GM18505 (cell line): ENCODE measurements around the gene TPD52L1.

Source experiments
- ATAC-seq: cut with Tn5 transposase; IDR thresholded peaks from one replicate; pipeline ENCODE4 v1.9.1; 2021; ENCODE audit not compliant: unreplicated experiment
- POLR2A ChIP-seq: IDR thresholded peaks from 4 replicates; pipeline ENCODE4 v1.6.1; 2011; ENCODE audit warnings: borderline replicate concordance; ENCODE audit not compliant: insufficient read depth, insufficient read length; ENCODE audit errors: extremely low read depth

TPD52L1 gene

GRCh38 chr6:125188037-125188436, 34.5 kb downstream of the TPD52L1 start:
- TF ChIP-seq POLR2A = no peak
- no peak for ATAC-seq

GRCh38 chr6:125188594-125189203, 35.1 kb downstream of the TPD52L1 start:
- ATAC-seq = no peak
- TF ChIP-seq POLR2A = no peak

GRCh38 chr6:125189494-125189893, 35.9 kb downstream of the TPD52L1 start:
- no peak for TF ChIP-seq POLR2A
- no peak for ATAC-seq

GRCh38 chr6:125190667-125191066, 37.1 kb downstream of the TPD52L1 start:
- ATAC-seq = no peak
- TF ChIP-seq POLR2A = no peak

GRCh38 chr6:125191916-125192609, 38.5 kb downstream of the TPD52L1 start:
- peak; percentile 98 for ATAC-seq
- no peak for TF ChIP-seq POLR2A

- TF ChIP-seq POLR2A = no peak
- no peak for ATAC-seq
Measured at GRCh38 chr6:125192610-125192930, 39.0 kb downstream of the TPD52L1 start.

- TF ChIP-seq POLR2A = no peak
- ATAC-seq = no peak
Measured at GRCh38 chr6:125193208-125193607, 39.6 kb downstream of the TPD52L1 start.

- no peak for TF ChIP-seq POLR2A
Measured at GRCh38 chr6:125194941-125195340, 41.4 kb downstream of the TPD52L1 start.

GRCh38 chr6:125195526-125195925, 42.0 kb downstream of the TPD52L1 start:
- no peak for TF ChIP-seq POLR2A
- ATAC-seq = no peak

More at GRCh38 chr6:125194941-125195340, 41.4 kb downstream of the TPD52L1 start:
- no peak for ATAC-seq

- TF ChIP-seq POLR2A = no peak
- no peak for ATAC-seq
Measured at GRCh38 chr6:125196613-125197012, 43.0 kb downstream of the TPD52L1 start.

GRCh38 chr6:125197795-125198269, 44.3 kb downstream of the TPD52L1 start:
- no peak for ATAC-seq

GRCh38 chr6:125198398-125198937, 44.9 kb downstream of the TPD52L1 start:
- ATAC-seq = no peak
- TF ChIP-seq POLR2A = no peak

More at GRCh38 chr6:125197795-125198269, 44.3 kb downstream of the TPD52L1 start:
- TF ChIP-seq POLR2A = no peak

- ATAC-seq = no peak
- TF ChIP-seq POLR2A = no peak
Measured at GRCh38 chr6:125200941-125201340, 47.4 kb downstream of the TPD52L1 start.
